H9 (cell line): ENCODE data around the gene TMEM182. TPM values are rescaled to one million over a fixed set of nuclear protein-coding genes. Genes with fewer than 3 reads are reported as not detected.

Source experiments
- DNase-seq: peaks from one replicate; pipeline ENCODE4 v3.0.0-alpha.2; 2017
- H2AFZ ChIP-seq: one replicate; pipeline ENCODE4 v1.6.1; 2013; ENCODE audit warnings: mild to moderate bottlenecking, low read length, control low read depth, moderate library complexity
- H2AK5ac ChIP-seq: 2 replicates; pipeline ENCODE4 v1.6.1; 2013; ENCODE audit warnings: low read length, control low read depth, mixed read lengths; ENCODE audit not compliant: insufficient read length
- H2BK120ac ChIP-seq: one replicate; pipeline ENCODE4 v1.6.1; 2013; ENCODE audit warnings: low read depth, mild to moderate bottlenecking, low read length, control low read depth, inconsistent platforms; ENCODE audit not compliant: poor library complexity, severe bottlenecking
- H2BK12ac ChIP-seq: 2 replicates; pipeline ENCODE4 v1.6.1; 2013; ENCODE audit warnings: low read length, control low read depth, mixed read lengths, low read depth; ENCODE audit not compliant: insufficient read length
- H2BK15ac ChIP-seq: 2 replicates; pipeline ENCODE4 v1.6.1; 2013; ENCODE audit warnings: low read depth, low read length, control low read depth
- H2BK20ac ChIP-seq: one replicate; pipeline ENCODE4 v1.6.1; 2013; ENCODE audit warnings: low read depth, mild to moderate bottlenecking, low read length, control low read depth, inconsistent platforms; ENCODE audit not compliant: poor library complexity, severe bottlenecking
- H2BK5ac ChIP-seq: 2 replicates; pipeline ENCODE4 v1.6.1; 2013; ENCODE audit warnings: low read length, control low read depth, mixed read lengths; ENCODE audit not compliant: insufficient read length
- H3K14ac ChIP-seq: 2 replicates; pipeline ENCODE4 v1.6.1; 2013; ENCODE audit warnings: low read length, control low read depth; ENCODE audit not compliant: insufficient read depth
- H3K18ac ChIP-seq: 2 replicates; pipeline ENCODE4 v1.6.1; 2013; ENCODE audit warnings: low read depth, mild to moderate bottlenecking, mixed read lengths, low read length, control low read depth; ENCODE audit not compliant: insufficient read length
- H3K23ac ChIP-seq: 2 replicates; pipeline ENCODE4 v1.6.1; 2013; ENCODE audit warnings: low read length, control low read depth, mixed read lengths, low read depth; ENCODE audit not compliant: insufficient read length
- H3K23me2 ChIP-seq: 2 replicates; pipeline ENCODE4 v1.6.1; 2013; ENCODE audit warnings: low read depth, mild to moderate bottlenecking, mixed read lengths, low read length, control low read depth; ENCODE audit not compliant: insufficient read length, poor library complexity, severe bottlenecking
- H3K27ac ChIP-seq: 2 replicates; pipeline ENCODE4 v1.5.1; 2013; ENCODE audit warnings: low read length, control low read depth, mixed read lengths, low read depth; ENCODE audit not compliant: insufficient read length
- H3K27me3 ChIP-seq: 2 replicates; pipeline ENCODE4 v1.6.1; 2013; ENCODE audit warnings: low read length, control low read depth, inconsistent platforms; ENCODE audit not compliant: insufficient read depth
- H3K4ac ChIP-seq: 2 replicates; pipeline ENCODE4 v1.6.1; 2013; ENCODE audit warnings: low read depth, mild to moderate bottlenecking, control low read depth, inconsistent platforms, low read length, moderate library complexity
- H3K4me1 ChIP-seq: 2 replicates; pipeline ENCODE4 v1.6.1; 2013; ENCODE audit warnings: low read length, control low read depth, inconsistent platforms; ENCODE audit not compliant: insufficient read depth
- H3K4me2 ChIP-seq: 2 replicates; pipeline ENCODE4 v1.6.1; 2013; ENCODE audit warnings: low read length, control low read depth, mixed read lengths; ENCODE audit not compliant: insufficient read length, insufficient read depth
- H3K56ac ChIP-seq: 2 replicates; pipeline ENCODE4 v1.6.1; 2013; ENCODE audit warnings: low read depth, mild to moderate bottlenecking, mixed read lengths, low read length, control low read depth; ENCODE audit not compliant: insufficient read length
- H3K79me1 ChIP-seq: 2 replicates; pipeline ENCODE4 v1.6.1; 2013; ENCODE audit warnings: low read depth, mild to moderate bottlenecking, moderate library complexity, low read length, control low read depth, inconsistent platforms; ENCODE audit not compliant: insufficient read depth, poor library complexity, severe bottlenecking
- H3K79me2 ChIP-seq: 2 replicates; pipeline ENCODE4 v1.6.1; 2013; ENCODE audit warnings: low read length, control low read depth, inconsistent platforms; ENCODE audit not compliant: insufficient read depth
- H3K9ac ChIP-seq: 2 replicates; pipeline ENCODE4 v1.6.1; 2013; ENCODE audit warnings: low read length, control low read depth, mixed read lengths; ENCODE audit not compliant: insufficient read length; ENCODE audit errors: extremely low read depth
- H3K9me3 ChIP-seq: one replicate; pipeline ENCODE4 v1.6.1; 2013; ENCODE audit warnings: low read depth, low read length, inconsistent platforms; ENCODE audit not compliant: control insufficient read depth
- H3T11ph ChIP-seq: one replicate; pipeline ENCODE4 v1.6.1; 2013; ENCODE audit warnings: mild to moderate bottlenecking, low read length, control low read depth, inconsistent platforms
- H4K20me1 ChIP-seq: one replicate; pipeline ENCODE4 v1.6.1; 2013; ENCODE audit not compliant: control insufficient read depth, insufficient read length, insufficient read depth
- H4K5ac ChIP-seq: 2 replicates; pipeline ENCODE4 v1.6.1; 2013; ENCODE audit warnings: low read depth, mild to moderate bottlenecking, mixed read lengths, low read length, control low read depth; ENCODE audit not compliant: insufficient read length
- H4K8ac ChIP-seq: replicated peaks from 2 replicates; pipeline ENCODE4 v1.6.1; 2013; ENCODE audit warnings: low read length, control low read depth, mixed read lengths, low read depth; ENCODE audit not compliant: insufficient read length
- H4K91ac ChIP-seq: 2 replicates; pipeline ENCODE4 v1.6.1; 2013; ENCODE audit warnings: low read depth, mild to moderate bottlenecking, moderate library complexity, mixed read lengths, low read length, control low read depth; ENCODE audit not compliant: insufficient read length
- H3K27ac Mint-ChIP-seq, 3 experiments: 2 replicates in 2 of 3; 3 replicates in 1 of 3; pipeline ENCODE4 v1.8.0; 2020 to 2021; ENCODE audit warnings: mixed read lengths in 3 of 3, mild to moderate bottlenecking in 1 of 3, moderate library complexity in 1 of 3
- H3K27me3 Mint-ChIP-seq: 2 replicates; pipeline ENCODE4 v1.8.0; 2021; ENCODE audit warnings: low read depth, mild to moderate bottlenecking, moderate library complexity, mixed read lengths
- H3K36me3 Mint-ChIP-seq, 3 experiments: 2 replicates in 2 of 3; 3 replicates in 1 of 3; pipeline ENCODE4 v1.8.0; 2020 to 2021; ENCODE audit warnings: low read depth in 3 of 3, mixed read lengths in 3 of 3; ENCODE audit not compliant: insufficient read depth in 1 of 3
- H3K4me1 Mint-ChIP-seq, 2 experiments: 2 replicates each; pipeline ENCODE4 v1.8.0; 2020; ENCODE audit warnings: mixed read lengths in 2 of 2
- H3K4me3 Mint-ChIP-seq, 2 experiments: 2 replicates in 1 of 2; 3 replicates in 1 of 2; pipeline ENCODE4 v1.8.0; 2020 to 2021; ENCODE audit warnings: mild to moderate bottlenecking in 2 of 2, mixed read lengths in 2 of 2, moderate library complexity in 1 of 2
- H3K9me3 Mint-ChIP-seq, 2 experiments: 2 replicates in 1 of 2; 3 replicates in 1 of 2; pipeline ENCODE4 v1.8.0; 2020; ENCODE audit warnings: mild to moderate bottlenecking in 2 of 2, mixed read lengths in 2 of 2, moderate library complexity in 1 of 2
- WGBS: extraction: QIAGEN DNeasy Blood & Tissue Kit; methylation state at CpG from one replicate; pipeline ENCODE4 v1.1.7; 2013; ENCODE audit warnings: missing lambda C conversion rate, low lambda C conversion rate, mixed read lengths; ENCODE audit not compliant: insufficient read length; ENCODE audit errors: extremely low coverage; 5-methylcytosine and 5-hydroxymethylcytosine counted together
- total RNA-seq: library from RNA; stranded (reverse); gene quantifications from 2 replicates; pipeline ENCODE4 v1.2.1, GENCODE V29; 2021
- TF ChIP-seq, protein P1 (sequence below): fragments of 200-600 bp; sonication (generic); conservative IDR thresholded peaks from 3 replicates; pipeline ENCODE4 v1.8.0; 2021; ENCODE audit warnings: antibody characterized with exemption, mild to moderate bottlenecking

The TMEM182 gene
- total RNA-seq, 1 experiment from 2014 or later, result 3.6 TPM

DNA sequence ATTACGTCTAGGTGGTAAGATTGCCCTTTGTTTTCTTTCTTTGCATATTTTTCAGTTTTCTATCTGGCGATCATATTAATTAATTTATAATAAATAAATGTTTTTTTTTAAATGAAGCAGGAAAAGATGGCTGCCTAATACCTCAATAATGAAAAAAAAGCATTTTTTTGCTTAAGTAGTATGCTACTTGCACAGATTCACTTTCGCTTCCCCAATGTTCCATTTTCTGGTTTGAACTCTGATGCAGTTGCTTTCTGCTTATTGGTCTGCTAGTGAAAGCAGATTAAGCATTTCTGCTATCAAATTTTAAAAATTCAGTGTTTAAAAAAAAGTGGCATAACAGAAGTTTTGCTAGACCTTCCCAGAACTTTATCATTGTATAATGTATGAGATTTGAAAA is 11.9 kb upstream of the TMEM182 start:
- Histone ChIP-seq H3K9me3 (no peaks in the 10 kb centered on the region), H2BK5ac (no peak overlapping the region), H4K8ac (no peak overlapping the region), H3K4me1 (no peaks in the 10 kb centered on the region), H2AK5ac (no peak overlapping the region), H3K4me2 (no peak overlapping the region), H3K14ac (no peak overlapping the region), H3K18ac (no peak overlapping the region), H2BK15ac (no peak overlapping the region), H2BK20ac (no peak overlapping the region), H3K27me3 (no peaks in the 10 kb centered on the region), H3K79me2 (no peaks in the 10 kb centered on the region; the same call in 1 of the 2 replicates), H4K91ac (no peak overlapping the region), H3T11ph (no peak overlapping the region), H3K56ac (no peak overlapping the region), H3K27ac (no peak overlapping the region), H3K23ac (no peak overlapping the region), H3K4ac (no peak overlapping the region), H3K23me2 (no peaks in the 10 kb centered on the region), H2AFZ (no peak overlapping the region), H4K5ac (no peak overlapping the region), H2BK120ac (no peak overlapping the region), H2BK12ac (no peak overlapping the region), H3K79me1 (no peaks in the 10 kb centered on the region), H3K9ac (no peak overlapping the region), H4K20me1 (no peaks in the 10 kb centered on the region)
- TF ChIP-seq, protein P1, sequence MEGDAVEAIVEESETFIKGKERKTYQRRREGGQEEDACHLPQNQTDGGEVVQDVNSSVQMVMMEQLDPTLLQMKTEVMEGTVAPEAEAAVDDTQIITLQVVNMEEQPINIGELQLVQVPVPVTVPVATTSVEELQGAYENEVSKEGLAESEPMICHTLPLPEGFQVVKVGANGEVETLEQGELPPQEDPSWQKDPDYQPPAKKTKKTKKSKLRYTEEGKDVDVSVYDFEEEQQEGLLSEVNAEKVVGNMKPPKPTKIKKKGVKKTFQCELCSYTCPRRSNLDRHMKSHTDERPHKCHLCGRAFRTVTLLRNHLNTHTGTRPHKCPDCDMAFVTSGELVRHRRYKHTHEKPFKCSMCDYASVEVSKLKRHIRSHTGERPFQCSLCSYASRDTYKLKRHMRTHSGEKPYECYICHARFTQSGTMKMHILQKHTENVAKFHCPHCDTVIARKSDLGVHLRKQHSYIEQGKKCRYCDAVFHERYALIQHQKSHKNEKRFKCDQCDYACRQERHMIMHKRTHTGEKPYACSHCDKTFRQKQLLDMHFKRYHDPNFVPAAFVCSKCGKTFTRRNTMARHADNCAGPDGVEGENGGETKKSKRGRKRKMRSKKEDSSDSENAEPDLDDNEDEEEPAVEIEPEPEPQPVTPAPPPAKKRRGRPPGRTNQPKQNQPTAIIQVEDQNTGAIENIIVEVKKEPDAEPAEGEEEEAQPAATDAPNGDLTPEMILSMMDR, result no peak
- no peak for DNase-seq
- Mint-ChIP-seq H3K4me3 (no peak overlapping the region), H3K36me3 (no peaks in the 10 kb centered on the region), H3K4me1 (no peaks in the 10 kb centered on the region), H3K9me3 (no peaks in the 10 kb centered on the region), H3K27ac (no peak overlapping the region), H3K27me3 (no peaks in the 10 kb centered on the region)
- no CpG with 5 or more reads among the region's 3 CpGs for WGBS
